Measurements from ENCODE around the gene STAT5B. TPM values are rescaled to one million over a fixed set of nuclear protein-coding genes. Genes with fewer than 3 reads are reported as not detected.
A peak's percentile ranks its signal among the peaks of the same experiment; 100 is the strongest.

STAT5B gene
- total and polyA plus RNA-seq, 5 donors from 2014 or later, result 109 to 241 (median 114) TPM

DNA sequence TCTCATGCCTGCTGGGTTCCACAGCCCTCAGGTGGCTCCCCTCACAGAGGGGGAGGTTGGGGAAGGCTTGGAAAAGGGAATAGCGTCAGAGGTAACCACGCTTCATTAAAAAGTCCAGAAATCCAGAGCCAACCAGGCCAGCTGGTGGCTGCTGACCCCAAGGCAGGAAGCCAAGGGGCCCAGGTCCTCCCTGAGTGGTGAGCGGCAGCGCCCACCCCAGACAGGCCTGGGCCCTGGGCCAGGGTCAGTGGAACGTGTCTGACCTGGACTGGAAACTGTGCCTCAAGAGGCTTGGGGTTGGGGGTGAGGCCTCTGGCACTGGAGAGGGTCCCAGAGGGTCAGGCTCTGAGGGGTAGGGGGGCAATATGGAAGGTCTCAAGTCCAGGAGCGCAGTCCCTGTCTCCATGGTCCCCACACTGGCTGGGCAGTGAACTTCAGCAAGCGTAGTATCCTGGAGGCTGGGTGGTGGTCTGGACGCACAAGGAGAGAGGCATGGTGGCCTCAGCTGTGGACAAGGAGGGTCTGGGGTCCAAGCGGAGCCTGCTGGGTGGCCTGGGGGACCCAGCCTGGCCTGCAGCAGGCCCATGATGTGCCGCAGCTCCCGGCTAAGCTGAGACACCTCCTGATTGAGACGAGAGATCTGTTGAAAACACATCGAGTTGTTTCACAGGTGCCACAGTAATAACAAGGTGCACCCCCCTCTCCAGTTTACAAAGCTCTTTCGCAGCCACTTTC, 116.2 kb downstream of the STAT5B start:
- DNase-seq (no peak), ATAC-seq (ENCODE audit: low read depth in 2 of 2) (no peak)
- no peak overlapping the region for H3K4me3 ChIP-seq (ENCODE audit: low read depth, low read length)
- Mint-ChIP-seq H3K4me3 (no peak overlapping the region), H3K27ac (peak overlapping the region in 1 of 3 donors; percentile 32), H3K4me1 (peaks cover 0 to 9% (median 1%) of the 10 kb centered on the region in 4 donors), H3K36me3 (no peaks in the 10 kb centered on the region), H3K27me3 (no peaks in the 10 kb centered on the region), H3K9me3 (peaks cover 0 to 2% (median 0%) of the 10 kb centered on the region in 7 donors)
- H3K27me3 ChIP-seq (ENCODE audit: control insufficient read depth, insufficient read depth, low read length), result no peaks in the 10 kb centered on the region
- H3K27ac ChIP-seq (ENCODE audit: insufficient read depth, low read length, poor library complexity, severe bottlenecking), result no peak overlapping the region
- no peaks in the 10 kb centered on the region for H3K36me3 ChIP-seq (ENCODE audit: control insufficient read depth, insufficient read depth, low read length)
- no peaks in the 10 kb centered on the region for H3K9me3 ChIP-seq (ENCODE audit: control insufficient read depth in 2 of 2, low read length in 2 of 2)
- H3K4me1 ChIP-seq (ENCODE audit: control insufficient read depth, insufficient read depth, low read length, poor library complexity, severe bottlenecking), result peaks cover 7% of the 10 kb centered on the region

GRCh38 chr17:42155614-42156045, 120.6 kb downstream of the STAT5B start:
- DNase-seq, result no peak
- H3K27me3 ChIP-seq (ENCODE audit: control insufficient read depth, insufficient read depth, low read length), result no peaks in the 10 kb centered on the region
- peak overlapping the region; percentile 41 for H3K27ac ChIP-seq (ENCODE audit: insufficient read depth, low read length, poor library complexity, severe bottlenecking)
- no peak for ATAC-seq (ENCODE audit: low read depth in 2 of 2)
- H3K4me1 ChIP-seq (ENCODE audit: control insufficient read depth, insufficient read depth, low read length, poor library complexity, severe bottlenecking), result peaks cover 36% of the 10 kb centered on the region
- Mint-ChIP-seq H3K4me1 (peaks cover 4 to 46% (median 27%) of the 10 kb centered on the region in 4 donors), H3K27me3 (no peaks in the 10 kb centered on the region), H3K9me3 (peaks cover 0 to 2% (median 0%) of the 10 kb centered on the region in 7 donors), H3K36me3 (peaks cover 8% of the 10 kb centered on the region), H3K4me3 (peak overlapping the region; percentile 95), H3K27ac (no peak overlapping the region)
- H3K9me3 ChIP-seq (ENCODE audit: control insufficient read depth in 2 of 2, low read length in 2 of 2), result no peaks in the 10 kb centered on the region
- H3K36me3 ChIP-seq (ENCODE audit: control insufficient read depth, insufficient read depth, low read length), result peaks cover 11% of the 10 kb centered on the region
- H3K4me3 ChIP-seq (ENCODE audit: low read depth, low read length), result no peak overlapping the region

DNA sequence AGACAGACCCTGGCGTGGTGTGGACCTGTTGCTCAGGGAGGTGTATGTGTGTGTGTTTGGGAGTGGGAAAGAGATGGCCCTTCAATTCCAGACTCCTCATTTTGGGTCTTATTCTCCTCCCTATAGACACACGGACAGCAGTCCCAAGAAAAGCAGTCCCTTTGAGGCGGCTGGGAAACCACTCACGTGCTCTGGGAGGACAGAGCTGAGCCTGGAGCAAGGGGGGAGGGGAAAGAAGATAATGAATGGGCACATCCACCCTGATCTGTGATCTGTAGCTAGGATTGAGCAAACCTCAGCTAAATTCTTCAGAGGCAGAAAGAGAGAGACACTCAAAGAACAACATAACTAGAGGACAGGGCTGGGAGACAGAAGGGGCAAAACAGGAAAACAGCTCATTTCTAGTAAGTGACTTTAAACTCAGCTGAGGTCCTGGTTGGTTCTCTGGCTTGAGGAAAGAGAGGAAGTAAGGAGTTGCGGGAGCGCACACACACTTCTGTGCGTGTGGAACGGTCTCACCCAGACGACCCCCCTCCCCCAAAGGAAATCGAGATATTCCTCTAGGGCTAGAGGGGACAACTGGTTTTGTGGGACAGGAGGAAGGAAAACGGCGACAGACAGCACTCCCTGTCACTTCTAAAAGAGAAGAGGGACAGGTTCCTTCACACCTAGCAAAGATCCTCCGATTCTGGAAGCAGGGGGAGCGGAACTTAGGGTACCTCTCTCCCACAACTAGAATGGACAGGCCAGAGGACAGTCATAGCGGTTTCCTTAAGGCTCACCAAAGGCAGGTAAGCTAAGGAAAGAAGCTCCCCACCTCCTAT, 122.1 kb downstream of the STAT5B start:
- no peaks in the 10 kb centered on the region for H3K9me3 ChIP-seq (ENCODE audit: control insufficient read depth in 2 of 2, low read length in 2 of 2)
- Mint-ChIP-seq H3K4me3 (peak overlapping the region; percentile 95), H3K27ac (peak overlapping the region; percentile 94 to 98 (median 95)), H3K36me3 (peaks cover 8% of the 10 kb centered on the region), H3K27me3 (no peaks in the 10 kb centered on the region), H3K9me3 (peaks cover 0 to 2% (median 0%) of the 10 kb centered on the region in 7 donors), H3K4me1 (peaks cover 4 to 50% (median 28%) of the 10 kb centered on the region in 4 donors)
- H3K36me3 ChIP-seq (ENCODE audit: control insufficient read depth, insufficient read depth, low read length), result peaks cover 14% of the 10 kb centered on the region
- H3K27me3 ChIP-seq (ENCODE audit: control insufficient read depth, insufficient read depth, low read length), result no peaks in the 10 kb centered on the region
- peaks cover 36% of the 10 kb centered on the region for H3K4me1 ChIP-seq (ENCODE audit: control insufficient read depth, insufficient read depth, low read length, poor library complexity, severe bottlenecking)
- H3K27ac ChIP-seq (ENCODE audit: insufficient read depth, low read length, poor library complexity, severe bottlenecking), result peak overlapping the region; percentile 84
- H3K4me3 ChIP-seq (ENCODE audit: low read depth, low read length), result peak overlapping the region; percentile 95
- ATAC-seq (ENCODE audit: low read depth in 2 of 2) (no peak), DNase-seq (peak in 1 of 3 donors; percentile 24)

Other genes starting within 250 kb of the STAT5B start
- 0.27 TPM for gene C17orf113, start 225.8 kb downstream of the STAT5B start, total RNA-seq
- under 1 TPM; 0.09 to 0.46 (median 0.38) TPM for gene C17orf113, start 225.8 kb downstream of the STAT5B start, polyA plus RNA-seq
- not detected for gene ZNF385C, start 177.9 kb downstream of the STAT5B start, total RNA-seq
- gene ZNF385C, start 177.9 kb downstream of the STAT5B start, polyA plus RNA-seq, result under 1 TPM in 1 of 4 donors, not detected in 3; 0.21 TPM
- gene DHX58, start 163.7 kb downstream of the STAT5B start, total RNA-seq, result 24.4 TPM
- gene DHX58, start 163.7 kb downstream of the STAT5B start, polyA plus RNA-seq, result 10 to 100 TPM in 3 of 4 donors, 1 to 10 TPM in 1; 7.2 to 20.9 (median 14.5) TPM
- 26.5 TPM for gene KAT2A, start 155.0 kb downstream of the STAT5B start, total RNA-seq
- 1 to 10 TPM; 2.5 to 5.7 (median 4.4) TPM for gene KAT2A, start 155.0 kb downstream of the STAT5B start, polyA plus RNA-seq
- gene HSPB9, start 153.6 kb downstream of the STAT5B start, total RNA-seq, result not detected
- under 1 TPM in 2 of 4 donors, not detected in 2; 0.08 to 0.28 TPM for gene HSPB9, start 153.6 kb downstream of the STAT5B start, polyA plus RNA-seq
- 93.7 TPM for gene RAB5C, start 121.4 kb downstream of the STAT5B start, total RNA-seq
- gene RAB5C, start 121.4 kb downstream of the STAT5B start, polyA plus RNA-seq, result 10 to 100 TPM; 56.0 to 98.5 (median 69.9) TPM
- 0.47 TPM for gene KCNH4, start 95.2 kb downstream of the STAT5B start, total RNA-seq
- gene KCNH4, start 95.2 kb downstream of the STAT5B start, polyA plus RNA-seq, result not detected
- gene HCRT, start 90.9 kb downstream of the STAT5B start, total RNA-seq, result not detected
- not detected for gene HCRT, start 90.9 kb downstream of the STAT5B start, polyA plus RNA-seq
- 13.6 TPM for gene GHDC, start 81.9 kb downstream of the STAT5B start, total RNA-seq
- 10 to 100 TPM; 11.1 to 17.8 (median 13.2) TPM for gene GHDC, start 81.9 kb downstream of the STAT5B start, polyA plus RNA-seq
- 177 TPM for gene STAT5A, start 12.1 kb upstream of the STAT5B start, total RNA-seq
- 10 to 100 TPM; 71.1 to 90.9 (median 76.7) TPM for gene STAT5A, start 12.1 kb upstream of the STAT5B start, polyA plus RNA-seq
- gene STAT3, start 112.1 kb upstream of the STAT5B start, total RNA-seq, result 262 TPM
- 100 to 1,000 TPM; 100 to 125 (median 118) TPM for gene STAT3, start 112.1 kb upstream of the STAT5B start, polyA plus RNA-seq
- gene CAVIN1, start 146.9 kb upstream of the STAT5B start, total RNA-seq, result 1.1 TPM
- under 1 TPM; 0.03 to 0.31 (median 0.14) TPM for gene CAVIN1, start 146.9 kb upstream of the STAT5B start, polyA plus RNA-seq
- gene ATP6V0A1, start 182.5 kb upstream of the STAT5B start, total RNA-seq, result 28.1 TPM
- 10 to 100 TPM; 13.8 to 16.4 (median 15.2) TPM for gene ATP6V0A1, start 182.5 kb upstream of the STAT5B start, polyA plus RNA-seq

Data from CD4-positive, CD25-positive, alpha-beta regulatory T cell (primary cell).